AG09319 (cell line): ENCODE results near the gene TET2.

Experiments used
- DNase-seq: peaks from one replicate; pipeline ENCODE4 v3.0.0-alpha.2; 2010; ENCODE audit warnings: low read depth; ENCODE audit errors: extremely low read depth
- TF ChIP-seq, protein P1 (sequence below): IDR thresholded peaks from 2 replicates; pipeline ENCODE4 v1.5.1; 2011; ENCODE audit warnings: low read depth, mild to moderate bottlenecking, inconsistent platforms, low read length, moderate library complexity

TET2 gene

DNA sequence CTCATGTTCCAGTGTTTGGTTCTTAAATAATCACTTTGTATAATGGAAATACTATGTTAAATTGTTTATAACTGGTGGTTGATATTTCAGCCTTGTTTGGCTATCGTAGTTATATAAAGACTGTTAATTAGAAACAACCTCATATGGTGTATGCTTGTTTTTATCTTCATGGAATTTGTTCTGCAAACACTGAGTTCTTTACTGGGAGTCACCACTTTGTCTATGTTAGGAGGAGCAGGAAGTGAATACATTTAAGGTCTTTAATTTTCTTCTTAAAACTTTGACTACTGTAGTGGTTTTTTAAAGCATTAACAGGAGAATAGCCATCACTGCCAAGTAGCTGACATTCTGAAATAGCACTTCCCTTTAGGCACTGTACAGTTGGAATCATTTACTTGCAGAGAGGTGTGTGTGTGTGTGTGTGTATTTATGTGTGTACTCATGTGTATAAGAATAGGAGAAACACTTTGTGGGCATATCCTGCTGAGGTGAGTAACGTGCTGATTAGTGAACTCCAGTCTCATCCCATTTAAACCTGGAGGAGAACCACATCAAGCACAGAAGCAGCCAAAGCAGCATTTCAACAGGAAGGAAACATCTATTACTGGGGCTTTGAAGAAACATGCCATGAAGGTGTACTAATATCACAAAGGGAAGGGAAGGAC is 37.8 kb downstream of the TET2 start:
- TF ChIP-seq, protein P1, sequence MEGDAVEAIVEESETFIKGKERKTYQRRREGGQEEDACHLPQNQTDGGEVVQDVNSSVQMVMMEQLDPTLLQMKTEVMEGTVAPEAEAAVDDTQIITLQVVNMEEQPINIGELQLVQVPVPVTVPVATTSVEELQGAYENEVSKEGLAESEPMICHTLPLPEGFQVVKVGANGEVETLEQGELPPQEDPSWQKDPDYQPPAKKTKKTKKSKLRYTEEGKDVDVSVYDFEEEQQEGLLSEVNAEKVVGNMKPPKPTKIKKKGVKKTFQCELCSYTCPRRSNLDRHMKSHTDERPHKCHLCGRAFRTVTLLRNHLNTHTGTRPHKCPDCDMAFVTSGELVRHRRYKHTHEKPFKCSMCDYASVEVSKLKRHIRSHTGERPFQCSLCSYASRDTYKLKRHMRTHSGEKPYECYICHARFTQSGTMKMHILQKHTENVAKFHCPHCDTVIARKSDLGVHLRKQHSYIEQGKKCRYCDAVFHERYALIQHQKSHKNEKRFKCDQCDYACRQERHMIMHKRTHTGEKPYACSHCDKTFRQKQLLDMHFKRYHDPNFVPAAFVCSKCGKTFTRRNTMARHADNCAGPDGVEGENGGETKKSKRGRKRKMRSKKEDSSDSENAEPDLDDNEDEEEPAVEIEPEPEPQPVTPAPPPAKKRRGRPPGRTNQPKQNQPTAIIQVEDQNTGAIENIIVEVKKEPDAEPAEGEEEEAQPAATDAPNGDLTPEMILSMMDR, result no peak
- DNase-seq, result no peak

DNA sequence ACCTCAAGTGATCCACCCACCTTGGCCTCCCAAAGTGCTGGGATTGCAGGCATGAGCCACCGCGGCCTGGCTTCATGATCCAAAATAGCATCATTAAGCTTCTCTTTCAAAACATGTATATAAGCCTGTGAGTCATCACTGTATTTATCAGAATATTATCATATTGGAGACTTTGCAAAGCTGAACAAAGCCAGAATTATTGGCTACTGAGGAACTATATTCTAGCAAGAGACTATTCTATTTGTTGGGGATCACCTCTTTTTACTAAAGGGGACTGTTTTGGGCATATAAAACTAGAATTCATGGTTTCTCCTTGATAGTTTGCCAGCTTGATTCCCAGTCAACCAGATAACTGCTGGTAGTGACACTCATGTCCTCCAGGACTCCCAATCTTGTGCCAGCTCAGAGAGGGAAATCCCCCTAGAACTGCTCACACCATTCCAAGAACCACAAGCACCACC is 40.1 kb downstream of the TET2 start:
- TF ChIP-seq, protein P1, result no peak
- DNase-seq, result no peak

DNA sequence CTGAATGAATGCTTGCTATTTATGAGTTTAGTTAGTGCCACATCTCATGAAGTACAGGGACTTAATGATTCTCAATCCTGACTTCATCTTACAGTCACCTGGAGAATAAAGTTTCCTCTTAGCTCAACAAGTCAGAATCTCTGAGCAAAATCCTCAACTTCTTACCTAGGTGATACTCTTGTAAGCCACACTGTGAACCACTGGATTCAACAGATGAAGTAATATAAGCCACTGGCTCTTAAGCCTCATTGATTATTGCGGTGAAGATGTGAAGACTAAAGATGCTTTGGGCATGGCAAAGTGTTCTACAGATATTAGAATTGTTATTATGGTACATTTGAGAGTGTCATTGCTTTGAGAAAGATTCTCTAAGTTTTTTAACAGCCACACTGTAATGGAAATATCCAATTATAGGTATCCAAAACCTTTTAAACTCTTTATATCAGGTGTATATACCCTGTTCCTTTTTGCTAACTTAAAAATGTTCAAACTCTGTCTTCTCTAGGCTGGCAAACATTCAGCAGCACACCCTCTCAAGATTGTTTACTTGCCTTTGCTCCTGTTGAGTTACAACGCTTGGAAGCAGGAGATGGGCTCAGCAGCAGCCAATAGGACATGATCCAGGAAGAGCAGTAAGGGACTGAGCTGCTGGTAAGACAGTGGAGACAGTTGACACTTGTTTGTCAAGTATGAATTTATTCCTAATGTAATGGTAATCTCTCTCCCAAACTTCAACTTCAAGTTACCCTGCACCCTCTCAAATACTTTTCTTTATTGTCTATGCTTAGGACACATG is 43.4 kb downstream of the TET2 start:
- TF ChIP-seq, protein P1, result no peak

DNA sequence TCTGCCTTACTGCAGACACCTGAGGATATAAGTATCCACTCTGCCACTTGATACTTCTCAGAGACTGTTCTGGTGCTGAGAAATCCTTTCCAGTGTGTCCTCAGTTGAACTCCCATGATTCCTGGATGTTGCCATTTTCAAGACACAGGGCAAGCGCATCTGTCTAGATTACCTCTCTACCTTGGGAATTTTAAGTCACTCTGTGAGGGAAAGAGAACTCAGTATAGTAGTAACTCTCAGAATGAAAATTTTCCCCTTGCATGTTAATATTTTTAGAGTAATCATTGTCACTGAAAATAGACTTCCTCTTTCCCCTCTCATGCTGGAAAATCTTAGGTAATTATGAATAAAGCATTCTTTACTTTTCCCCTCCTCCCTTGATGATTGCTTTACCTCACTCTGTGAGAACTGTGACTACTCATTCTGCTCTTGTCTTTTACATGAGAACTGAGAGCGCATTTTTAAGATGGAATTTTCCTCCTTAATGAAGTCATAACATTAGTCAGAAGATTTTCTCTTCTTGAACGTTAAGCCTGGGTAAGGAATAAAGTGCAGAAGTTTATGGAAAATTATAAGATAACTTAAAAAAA is 45.0 kb downstream of the TET2 start:
- TF ChIP-seq, protein P1, result no peak
- DNase-seq, result no peak

More for the DNA sequence above, 43.4 kb downstream of the TET2 start:
- DNase-seq, result no peak

DNA sequence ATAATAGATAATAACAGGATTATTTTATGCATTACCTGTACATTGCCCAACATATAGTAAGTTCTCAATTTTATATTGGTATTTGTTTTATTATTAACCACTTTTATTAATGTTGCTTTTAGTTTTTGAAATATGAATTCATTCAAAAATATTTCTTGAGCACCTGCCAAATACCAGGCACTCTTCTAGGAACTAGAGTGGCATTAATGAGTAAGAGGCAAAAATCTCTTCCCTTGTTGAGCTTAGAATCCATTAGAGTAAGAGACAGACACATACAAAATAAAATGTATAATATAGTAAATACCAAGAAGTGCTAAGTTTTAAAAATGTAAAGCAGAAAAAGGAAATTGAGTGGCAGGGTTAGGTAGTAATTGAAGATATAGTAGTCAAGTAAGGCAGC is 45.8 kb downstream of the TET2 start:
- DNase-seq, result no peak
- TF ChIP-seq, protein P1, result no peak

DNA sequence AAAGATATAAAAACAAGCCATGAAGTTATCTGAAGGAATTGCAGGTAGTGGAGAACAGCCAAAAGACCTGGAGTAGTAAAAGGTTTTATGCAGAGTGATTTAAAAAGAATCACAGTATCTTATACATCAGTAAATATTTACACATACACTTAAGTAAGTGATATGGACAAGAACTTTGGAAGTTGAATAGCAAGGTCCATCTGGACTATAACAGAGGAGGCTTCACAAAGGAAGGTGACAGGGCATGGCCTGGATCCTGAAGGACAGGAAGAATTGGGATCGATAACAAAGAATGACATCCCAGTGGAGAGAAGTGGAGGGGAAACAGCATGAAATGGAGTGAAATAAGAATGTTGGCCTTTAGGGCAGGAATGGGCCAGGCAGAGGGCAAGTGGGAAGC is 46.2 kb downstream of the TET2 start:
- no peak for DNase-seq

More for the DNA sequence above, 46.2 kb downstream of the TET2 start:
- TF ChIP-seq, protein P1, result no peak
